A172 (cell line): Measurements from ENCODE around the gene PYM1. TPM values are rescaled to one million over a fixed set of nuclear protein-coding genes. Genes with fewer than 3 reads are reported as not detected.
"Not testable (repeated sequence)": the region's sequence is repeated elsewhere in the genome, so short reads cannot be mapped to it uniquely, and the experiment has no call there.

Experiments used
- DNase-seq: peaks from one replicate; pipeline ENCODE4 v3.0.0-alpha.2; 2015; ENCODE audit warnings: low spot score
- total RNA-seq: library from RNA; depleted of rRNA; stranded (reverse); fragments of >200 nt; shearing (Covaris generic); gene quantifications from 2 replicates; pipeline ENCODE4 v1.2.3, GENCODE V29; 2014

PYM1 gene
- total RNA-seq, 1 experiment from 2014 or later, result 37.0 TPM

DNA sequence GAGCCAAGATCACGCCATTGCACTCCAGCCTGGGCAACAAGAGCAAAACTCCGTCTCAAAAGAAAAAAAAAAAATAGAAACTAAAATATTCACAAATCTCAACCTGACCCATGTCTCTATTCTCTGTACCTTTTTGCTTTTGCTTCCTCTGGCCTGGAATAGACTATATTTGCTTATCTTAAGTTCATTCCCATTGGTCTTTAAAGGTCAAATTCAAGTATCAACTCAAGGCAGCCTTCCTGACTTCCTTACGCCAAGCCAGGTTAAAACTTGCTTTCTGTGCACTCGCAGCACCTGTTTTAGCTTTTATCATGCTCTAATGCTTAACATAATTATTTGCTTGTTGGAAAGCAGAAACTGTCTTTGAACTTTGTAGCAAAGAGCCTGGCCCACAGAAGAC, 14.8 kb downstream of the PYM1 start:
- no peak for DNase-seq

DNA sequence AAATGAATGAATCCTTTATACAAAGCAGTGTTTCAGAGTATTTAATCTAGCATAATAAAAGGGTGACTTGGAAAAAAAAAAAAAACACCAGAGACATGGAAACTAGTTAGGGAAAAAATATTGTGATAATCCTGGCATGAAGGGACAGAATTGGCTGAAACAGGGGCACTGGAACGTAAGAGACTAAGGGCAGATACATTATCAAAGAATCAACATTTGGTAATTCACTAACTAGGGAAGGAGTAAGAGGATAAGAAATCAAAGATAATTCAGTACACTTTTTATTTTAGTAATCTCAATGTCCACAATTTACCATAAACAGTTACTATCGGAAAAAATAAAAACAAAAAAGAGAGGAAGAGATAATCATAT, 18.2 kb downstream of the PYM1 start:
- no peak for DNase-seq

DNA sequence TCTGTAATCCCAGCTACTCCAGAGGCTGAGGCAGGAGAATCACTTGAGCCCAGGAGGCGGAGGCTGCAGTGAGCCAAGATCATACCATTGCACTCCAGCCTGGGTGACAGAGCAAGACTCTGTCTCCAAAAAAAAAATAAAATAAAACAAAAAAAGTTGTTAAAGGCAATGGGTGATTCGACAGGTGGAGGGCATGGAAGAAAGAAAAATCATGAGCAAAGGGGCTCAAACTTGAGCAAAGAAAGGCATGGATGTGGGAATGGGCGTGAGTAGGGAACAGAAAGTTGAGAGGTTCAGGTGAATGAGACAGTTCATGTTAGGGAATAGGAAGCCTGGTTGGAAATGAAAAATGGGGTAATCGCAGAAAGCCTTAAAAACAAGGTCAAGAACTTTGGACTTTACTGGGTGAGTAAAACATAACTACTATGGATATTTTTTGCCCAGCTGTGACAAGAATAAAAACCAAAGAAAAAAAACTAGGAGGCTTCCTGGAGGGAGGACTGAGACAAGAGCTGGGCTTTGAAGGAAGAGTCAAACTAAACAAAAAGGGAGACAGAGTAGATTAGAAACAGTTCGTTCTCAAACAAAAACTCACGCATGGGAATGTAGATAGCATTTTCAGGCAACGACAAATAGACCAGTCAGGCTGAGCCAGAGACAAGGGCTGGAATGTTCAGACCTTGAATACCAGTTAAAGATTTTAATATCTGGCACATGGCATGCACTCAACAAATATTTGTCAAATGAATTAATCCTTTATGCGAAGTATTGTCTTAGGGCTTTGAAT, 18.8 kb downstream of the PYM1 start:
- DNase-seq, result no peak

DNA sequence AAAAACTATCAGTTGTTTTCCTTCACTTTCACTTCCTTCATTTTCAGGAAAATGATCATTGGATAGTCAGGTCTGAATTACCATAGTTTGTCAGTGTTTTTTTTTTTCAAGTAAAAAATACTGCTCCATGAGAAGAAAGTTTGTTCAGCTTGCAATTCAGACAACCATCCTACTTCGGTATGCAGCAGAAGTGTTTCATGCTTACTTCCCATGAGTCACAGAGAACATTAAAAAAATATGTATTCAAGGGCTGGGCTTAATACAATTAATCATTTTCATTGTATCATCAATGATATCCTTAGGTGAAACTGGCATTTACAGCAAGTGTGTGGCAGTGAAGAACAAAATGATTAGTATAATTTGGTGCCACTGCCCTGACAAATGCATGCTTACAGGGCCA, 21.6 kb downstream of the PYM1 start:
- DNase-seq, result no peak

DNA sequence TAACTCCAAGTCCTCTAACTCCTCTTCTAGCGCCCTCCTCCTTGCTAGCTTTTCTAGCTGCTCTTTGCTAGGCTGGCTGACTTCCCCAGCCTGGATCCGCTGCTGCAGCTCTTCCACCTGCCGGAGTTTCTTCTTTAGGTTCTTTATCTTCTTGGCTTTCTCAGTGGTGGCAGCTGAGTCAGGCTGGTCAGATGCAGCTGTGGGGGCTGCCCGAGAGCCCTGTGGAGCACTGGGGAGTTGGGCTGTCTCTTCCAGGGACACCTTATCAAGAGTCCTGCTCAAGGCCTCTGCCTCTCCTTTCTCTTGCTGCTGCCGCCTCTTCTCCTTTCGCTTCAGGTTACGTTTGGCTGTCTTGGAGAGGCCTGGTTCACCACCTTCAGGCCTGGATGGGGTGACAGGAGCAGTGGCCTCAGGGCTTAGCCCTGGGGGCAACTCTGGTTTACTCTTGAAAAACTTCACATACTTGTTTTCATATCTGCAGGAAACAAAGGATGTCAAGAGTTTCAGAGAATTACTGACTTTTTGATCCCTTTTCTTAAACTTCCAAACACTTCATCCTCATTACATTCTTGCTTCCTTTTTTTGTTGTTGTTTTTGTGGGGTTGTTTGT, 25.7 kb downstream of the PYM1 start:
- no peak for DNase-seq

- DNase-seq, result no peak
Measured at GRCh38 chr12:55899082-55899481, 28.6 kb downstream of the PYM1 start.

DNA sequence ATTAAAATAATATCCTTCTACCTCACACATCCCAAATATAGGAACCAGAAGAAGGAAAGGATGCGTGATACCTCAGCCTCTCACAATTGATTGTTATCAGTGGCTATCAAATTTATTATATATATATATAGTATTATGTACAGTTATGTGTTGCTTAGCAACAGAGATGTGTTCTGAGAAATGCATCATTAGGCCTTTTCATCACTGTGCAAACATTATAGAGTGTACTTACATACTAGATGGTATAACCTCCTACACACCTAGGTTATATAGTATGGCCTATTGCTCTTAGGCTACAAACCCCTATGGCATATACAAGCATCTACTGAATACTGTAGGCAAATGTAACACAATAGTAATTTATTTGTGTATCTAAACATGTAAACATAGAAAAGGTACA, 34.0 kb downstream of the PYM1 start:
- DNase-seq, result no peak

DNA sequence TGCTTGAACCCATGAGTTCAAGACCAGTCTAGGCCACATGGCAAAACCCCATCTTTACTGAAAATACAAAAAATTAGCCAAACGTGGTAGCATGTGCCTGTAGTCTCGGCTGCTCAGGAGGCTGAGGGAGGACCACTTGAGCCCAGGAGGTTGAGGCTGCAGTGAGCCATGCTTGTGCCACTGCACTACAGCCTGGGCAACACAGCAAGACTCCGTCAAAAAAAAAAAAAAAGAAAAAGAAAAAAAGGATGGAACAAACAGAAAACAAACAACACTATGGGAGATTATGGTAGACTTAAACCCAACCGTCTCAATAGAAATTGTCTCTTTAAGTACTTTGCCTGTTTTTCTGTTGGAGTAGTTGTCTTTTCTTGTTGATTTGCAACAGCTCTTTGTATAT, 36.4 kb downstream of the PYM1 start:
- DNase-seq, result no peak

DNA sequence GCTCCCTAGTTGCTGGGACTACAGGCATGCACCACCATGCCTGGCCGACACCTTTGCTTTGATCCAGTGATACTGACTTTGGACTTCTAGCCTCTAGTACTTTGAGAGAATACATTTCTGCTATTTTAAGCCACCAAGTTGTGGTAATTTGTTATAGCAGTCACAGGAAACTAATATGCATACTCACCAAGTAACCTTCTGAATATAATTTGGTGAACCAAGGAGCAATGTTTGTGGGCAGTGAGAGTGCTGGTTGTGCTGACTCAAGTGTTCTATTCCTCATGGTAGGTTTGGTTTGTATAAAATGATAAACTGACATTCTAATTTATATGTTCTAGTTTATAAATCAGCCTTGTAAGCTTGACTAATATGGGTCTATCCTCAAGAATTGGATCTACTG, 42.6 kb downstream of the PYM1 start:
- DNase-seq, result no peak

DNA sequence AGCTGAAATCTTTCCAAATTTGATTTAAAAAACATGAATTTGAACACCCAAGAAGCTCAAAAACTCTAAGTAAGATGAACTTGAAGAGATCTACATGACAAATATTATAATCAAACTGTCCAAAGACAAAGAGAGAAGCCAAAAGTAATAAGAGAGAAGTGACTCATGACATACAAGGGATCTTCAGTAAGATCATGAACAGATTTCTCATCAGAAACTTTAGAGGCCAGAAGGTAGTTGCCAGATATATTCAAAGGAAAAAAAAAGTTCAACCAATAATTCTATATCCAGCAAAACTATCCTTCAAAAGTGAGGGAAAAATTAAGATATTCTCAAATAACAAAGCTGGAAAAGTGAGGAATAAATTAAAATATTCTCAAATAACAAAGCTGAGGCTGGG, 49.9 kb downstream of the PYM1 start:
- DNase-seq, result no peak

- DNase-seq, result no peak
Measured at GRCh38 chr12:55875704-55876467, 51.8 kb downstream of the PYM1 start.

DNA sequence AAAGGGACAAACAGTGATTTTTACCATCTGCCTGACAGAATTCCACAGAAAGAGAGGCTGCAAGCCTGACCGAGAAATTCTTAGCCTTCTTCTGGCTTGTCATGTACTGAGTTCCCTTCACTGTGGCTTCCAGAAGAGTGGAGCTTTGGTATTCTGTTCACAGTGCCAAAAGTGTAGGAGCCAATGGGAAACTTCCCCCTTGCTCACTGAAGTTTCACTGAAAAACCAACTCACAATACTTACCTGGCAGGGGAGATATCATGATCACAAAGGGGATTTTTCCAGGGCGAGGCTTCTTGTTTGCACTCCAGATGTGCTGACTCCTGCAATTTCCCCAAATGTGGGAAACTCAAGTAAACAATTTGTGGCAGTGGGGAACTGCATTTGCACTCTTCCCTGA, 53.3 kb downstream of the PYM1 start:
- no peak for DNase-seq

GRCh38 chr12:55866454-55867004, 61.2 kb downstream of the PYM1 start:
- DNase-seq, result not testable (repeated sequence)

DNA sequence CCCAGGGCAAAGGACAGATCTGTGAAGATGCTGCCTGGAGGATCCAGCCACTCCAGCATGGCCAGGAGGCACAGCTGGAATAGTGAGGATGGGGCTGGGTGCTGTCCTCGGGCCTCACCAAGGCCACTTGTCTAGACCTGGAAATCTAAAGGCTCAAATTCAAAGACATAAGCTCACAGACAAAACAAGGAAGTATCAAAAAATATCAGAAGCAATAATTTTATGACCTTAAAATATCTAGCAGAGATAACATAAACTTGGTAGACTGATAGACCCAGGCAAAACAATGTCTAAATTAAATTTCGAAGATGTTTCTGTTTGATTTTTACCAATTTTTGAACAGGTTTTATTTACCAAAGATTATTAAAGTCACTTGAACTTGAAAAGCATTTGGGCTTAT, 62.4 kb downstream of the PYM1 start:
- no peak for DNase-seq

- DNase-seq, result not testable (repeated sequence)
Measured at GRCh38 chr12:55862931-55863330, 64.8 kb downstream of the PYM1 start.

GRCh38 chr12:55862286-55862685, 65.4 kb downstream of the PYM1 start:
- no peak for DNase-seq

- no peak for DNase-seq
Measured at GRCh38 chr12:55861871-55862270, 65.8 kb downstream of the PYM1 start.

GRCh38 chr12:55861396-55861795, 66.3 kb downstream of the PYM1 start:
- no peak for DNase-seq

- DNase-seq, result no peak
Measured at GRCh38 chr12:55852740-55853139, 75.0 kb downstream of the PYM1 start.
